Activated T-cell treated with anti-CD3 and anti-CD28 coated beads for 48 hours (primary cell): ENCODE data around the gene SFXN4.

Experiments used
- DNase-seq: peaks from one replicate; pipeline ENCODE4 v3.0.0-alpha.2; 2020; ENCODE audit warnings: low read depth

The SFXN4 gene

GRCh38 chr10:119165171-119166117 is at the start of gene SFXN4:
Gene SFXN4, minus strand, starts transcription at chr10:119165714. Its CDS starts 67 bp downstream, at chr10:119165647.
- peak; percentile 84 for DNase-seq

GRCh38 chr10:119211625-119212441 is 46.3 kb upstream of the SFXN4 start:
- no peak for DNase-seq

GRCh38 chr10:119211176-119211575 is 45.7 kb upstream of the SFXN4 start:
- no peak for DNase-seq

GRCh38 chr10:119210633-119211032 is 45.1 kb upstream of the SFXN4 start:
- DNase-seq: no peak

GRCh38 chr10:119209736-119210355 is 44.3 kb upstream of the SFXN4 start:
- no peak for DNase-seq

GRCh38 chr10:119209035-119209735 is 43.7 kb upstream of the SFXN4 start:
- peak; percentile 51 for DNase-seq

GRCh38 chr10:119208553-119208940 is 43.0 kb upstream of the SFXN4 start:
- DNase-seq: no peak

- DNase-seq: peak; percentile 30
Measured at GRCh38 chr10:119207713-119208552, 42.4 kb upstream of the SFXN4 start.

- peak; percentile 96 for DNase-seq
Measured at GRCh38 chr10:119207366-119207666, 41.8 kb upstream of the SFXN4 start, which contains the start of gene GRK5. Gene GRK5, plus strand, starts transcription at chr10:119207571. Its CDS starts 347 bp downstream, at chr10:119207918.

GRCh38 chr10:119206603-119207365 is 41.3 kb upstream of the SFXN4 start:
- DNase-seq: peak; percentile 78

GRCh38 chr10:119205894-119206602 is 40.5 kb upstream of the SFXN4 start:
- DNase-seq: peak; percentile 40

GRCh38 chr10:119203006-119203405 is 37.5 kb upstream of the SFXN4 start:
- no peak for DNase-seq

- DNase-seq: no peak
Measured at GRCh38 chr10:119201233-119201632, 35.7 kb upstream of the SFXN4 start.

GRCh38 chr10:119199231-119199992 is 33.9 kb upstream of the SFXN4 start:
- DNase-seq: no peak

- DNase-seq: no peak
Measured at GRCh38 chr10:119198438-119198837, 32.9 kb upstream of the SFXN4 start.

- DNase-seq: no peak
Measured at GRCh38 chr10:119197921-119198320, 32.4 kb upstream of the SFXN4 start.

GRCh38 chr10:119191881-119192280 is 26.4 kb upstream of the SFXN4 start:
- no peak for DNase-seq

- DNase-seq: no peak
Measured at GRCh38 chr10:119190954-119191785, 25.7 kb upstream of the SFXN4 start.
